Bronchial epithelial cell (primary cell): ENCODE measurements around the gene MEI1. TPM values are rescaled to one million over a fixed set of nuclear protein-coding genes. Genes with fewer than 3 reads are reported as not detected.
A peak's percentile ranks its signal among the peaks of the same experiment; 100 is the strongest.

Source experiments
- DNase-seq: peaks from one replicate; pipeline ENCODE4 v3.0.0-alpha.2; 2010; ENCODE audit warnings: low read depth
- FAIRE-seq: peaks from 2 replicates; lab custom pipeline; 2011; peaks lifted over from hg19 to GRCh38; lab: Jason Lieb, UNC
- H3K27me3 ChIP-seq: 2 replicates; pipeline ENCODE4 v1.5.1; 2011; ENCODE audit warnings: low read length; ENCODE audit not compliant: control insufficient read depth, insufficient read depth
- H3K36me3 ChIP-seq: 2 replicates; pipeline ENCODE4 v1.5.1; 2011; ENCODE audit warnings: low read length; ENCODE audit not compliant: control insufficient read depth, insufficient read depth
- H3K4me3 ChIP-seq: 2 replicates; pipeline ENCODE4 v1.5.1; 2011; ENCODE audit warnings: mild to moderate bottlenecking, low read depth, low read length, control low read depth
- total RNA-seq: library from RNA; depleted of rRNA; stranded (reverse); fragments of >200 nt; gene quantifications from 2 replicates; pipeline ENCODE4 v1.2.1, GENCODE V29; 2014
- TF ChIP-seq, protein P1 (sequence below): IDR thresholded peaks from 2 replicates; pipeline ENCODE4 v1.5.1; 2011; ENCODE audit warnings: mild to moderate bottlenecking, moderate library complexity, low read length, control low read depth, inconsistent platforms; ENCODE audit not compliant: insufficient read depth, severe bottlenecking

The MEI1 gene
- total RNA-seq, 1 donor from 2014 or later: not detected

- TF ChIP-seq, protein P1, sequence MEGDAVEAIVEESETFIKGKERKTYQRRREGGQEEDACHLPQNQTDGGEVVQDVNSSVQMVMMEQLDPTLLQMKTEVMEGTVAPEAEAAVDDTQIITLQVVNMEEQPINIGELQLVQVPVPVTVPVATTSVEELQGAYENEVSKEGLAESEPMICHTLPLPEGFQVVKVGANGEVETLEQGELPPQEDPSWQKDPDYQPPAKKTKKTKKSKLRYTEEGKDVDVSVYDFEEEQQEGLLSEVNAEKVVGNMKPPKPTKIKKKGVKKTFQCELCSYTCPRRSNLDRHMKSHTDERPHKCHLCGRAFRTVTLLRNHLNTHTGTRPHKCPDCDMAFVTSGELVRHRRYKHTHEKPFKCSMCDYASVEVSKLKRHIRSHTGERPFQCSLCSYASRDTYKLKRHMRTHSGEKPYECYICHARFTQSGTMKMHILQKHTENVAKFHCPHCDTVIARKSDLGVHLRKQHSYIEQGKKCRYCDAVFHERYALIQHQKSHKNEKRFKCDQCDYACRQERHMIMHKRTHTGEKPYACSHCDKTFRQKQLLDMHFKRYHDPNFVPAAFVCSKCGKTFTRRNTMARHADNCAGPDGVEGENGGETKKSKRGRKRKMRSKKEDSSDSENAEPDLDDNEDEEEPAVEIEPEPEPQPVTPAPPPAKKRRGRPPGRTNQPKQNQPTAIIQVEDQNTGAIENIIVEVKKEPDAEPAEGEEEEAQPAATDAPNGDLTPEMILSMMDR: no peak
- DNase-seq (no peak), FAIRE-seq (no peak)
- H3K4me3 ChIP-seq: no peak overlapping the region
- no peaks in the 10 kb centered on the region for H3K36me3 ChIP-seq
- no peaks in the 10 kb centered on the region for H3K27me3 ChIP-seq
Observed at GRCh38 chr22:41757502-41757901, 58.2 kb downstream of the MEI1 start.

DNA sequence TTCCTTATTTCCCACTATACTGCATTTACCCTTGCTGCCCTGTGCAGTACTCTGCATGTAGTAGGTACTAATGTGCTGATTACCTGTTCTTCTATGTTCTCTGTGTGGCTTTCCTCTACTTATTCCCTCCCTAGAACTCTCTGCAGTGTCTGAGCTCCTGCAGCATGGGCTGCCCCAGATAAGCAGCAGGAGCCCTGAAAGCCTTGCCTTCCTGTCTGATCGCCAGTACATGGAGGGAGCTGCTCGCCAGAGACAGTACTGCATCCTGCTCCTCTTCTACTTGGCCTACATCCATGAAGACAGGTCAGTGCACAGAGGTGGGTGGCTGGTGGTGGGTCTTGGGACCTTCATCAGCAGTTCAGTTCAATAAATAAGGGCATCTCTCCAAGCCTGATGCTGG is 58.9 kb downstream of the MEI1 start:
- no peak for DNase-seq
- no peak overlapping the region for H3K4me3 ChIP-seq
- no peaks in the 10 kb centered on the region for H3K36me3 ChIP-seq
- FAIRE-seq: no peak
- no peaks in the 10 kb centered on the region for H3K27me3 ChIP-seq
- TF ChIP-seq, protein P1: no peak

DNA sequence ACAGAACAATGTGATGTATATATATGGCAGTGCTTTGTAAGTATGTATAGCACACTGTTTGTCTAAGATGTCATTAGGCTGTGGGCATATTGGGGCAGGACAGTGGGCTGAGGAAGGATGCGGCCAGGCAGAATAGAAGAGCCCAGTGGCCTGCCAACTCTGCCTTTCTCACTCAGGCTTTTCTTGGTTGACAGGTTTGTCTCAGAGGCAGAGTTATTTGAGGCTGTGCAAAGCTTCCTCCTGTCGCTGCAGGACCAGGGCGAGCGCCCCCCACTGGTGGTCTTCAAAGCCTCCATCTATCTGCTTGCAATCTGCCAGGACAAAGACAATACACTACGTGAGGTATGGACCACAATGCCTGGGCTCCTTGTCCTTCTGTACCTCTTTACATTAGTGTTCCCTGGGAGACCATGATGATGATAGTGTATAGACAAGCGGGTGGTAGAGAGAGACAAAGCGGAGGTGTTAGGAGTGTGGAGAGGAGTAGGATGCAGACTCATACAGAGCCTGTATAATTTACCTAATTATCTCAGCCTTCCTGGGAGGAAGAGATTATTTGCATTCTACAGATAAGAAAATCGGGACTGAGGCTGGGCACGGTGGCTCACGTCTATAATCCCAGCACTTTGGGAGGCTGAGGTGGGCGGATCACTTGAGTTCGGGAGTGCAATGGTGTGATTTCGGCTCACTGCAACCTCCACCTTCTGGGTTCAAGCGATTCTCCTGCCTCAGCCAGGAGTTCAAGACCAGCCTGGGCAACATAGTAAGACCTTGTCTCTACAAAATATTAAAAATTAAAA is 63.9 kb downstream of the MEI1 start:
- H3K36me3 ChIP-seq: no peaks in the 10 kb centered on the region
- H3K4me3 ChIP-seq: no peak overlapping the region
- H3K27me3 ChIP-seq: no peaks in the 10 kb centered on the region
- TF ChIP-seq, protein P1: peak; percentile 76
- FAIRE-seq (peak; percentile 77), DNase-seq (peak; percentile 87)

- TF ChIP-seq, protein P1: no peak
- DNase-seq (no peak), FAIRE-seq (no peak)
- no peak overlapping the region for H3K4me3 ChIP-seq
- no peaks in the 10 kb centered on the region for H3K36me3 ChIP-seq
- H3K27me3 ChIP-seq: no peaks in the 10 kb centered on the region
Observed at GRCh38 chr22:41766476-41766875, 67.2 kb downstream of the MEI1 start.

- TF ChIP-seq, protein P1: no peak
- DNase-seq (peak; percentile 88), FAIRE-seq (no peak)
- no peak overlapping the region for H3K4me3 ChIP-seq
- H3K36me3 ChIP-seq: no peaks in the 10 kb centered on the region
- no peaks in the 10 kb centered on the region for H3K27me3 ChIP-seq
Observed at GRCh38 chr22:41768430-41768829, 69.1 kb downstream of the MEI1 start.
